Upper lobe of left lung (tissue), 6 donors: ENCODE results near the gene P2RY13. TPM values are rescaled to one million over a fixed set of nuclear protein-coding genes. Genes with fewer than 3 reads are reported as not detected.

Experiments
- ATAC-seq, 2 donors: fragments of 200-7000 bp; cut with Tn5 transposase; one replicate each; pipeline ENCODE4 v1.9.1; 2022; ENCODE audit warnings: mild to moderate bottlenecking in 2 of 2, moderate library complexity in 2 of 2; ENCODE audit not compliant: low FRiP score in 2 of 2
- DNase-seq, 2 donors: peaks; one replicate each; pipeline ENCODE4 v3.0.0-alpha.2; 2019 to 2020
- H3K27ac ChIP-seq, 4 donors: fragments of 200-600 bp; sonication (generic); one replicate each; pipeline ENCODE4 v1.5.1; 2016 to 2019
- H3K27me3 ChIP-seq, 4 donors: fragments of 200-600 bp; sonication (generic); one replicate each; pipeline ENCODE4 v1.5.1; 2017 to 2019
- H3K36me3 ChIP-seq, 4 donors: fragments of 200-600 bp; sonication (generic); one replicate each; pipeline ENCODE4 v1.5.1; 2016 to 2019
- H3K4me1 ChIP-seq, 4 donors: fragments of 200-600 bp; sonication (generic); one replicate each; pipeline ENCODE4 v1.5.1; 2018 to 2019
- H3K4me3 ChIP-seq, 4 donors: fragments of 200-600 bp; sonication (generic); one replicate each; pipeline ENCODE4 v1.5.1; 2017 to 2019; ENCODE audit warnings: mild to moderate bottlenecking in 2 of 4, moderate library complexity in 1 of 4
- H3K9me3 ChIP-seq, 4 donors: fragments of 200-600 bp; sonication (generic); one replicate each; pipeline ENCODE4 v1.5.1; 2018 to 2019
- EP300 ChIP-seq, 4 donors: sonication (generic); formaldehyde crosslinking; IDR thresholded peaks; one replicate each; pipeline ENCODE4 v1.5.1; 2017; ENCODE audit warnings: antibody characterized with exemption in 4 of 4, control low read depth in 2 of 4
- POLR2A ChIP-seq, 4 donors: fragments of 450-650 bp; IDR thresholded peaks; one replicate each; pipeline ENCODE4 v1.5.1; 2016 to 2017; ENCODE audit warnings: antibody characterized with exemption in 4 of 4, mild to moderate bottlenecking in 2 of 4
- POLR2AphosphoS5 ChIP-seq, 2 donors: sonication (generic); formaldehyde crosslinking; IDR thresholded peaks; one replicate each; pipeline ENCODE4 v1.5.1; 2017; ENCODE audit warnings: antibody characterized with exemption in 2 of 2
- WGBS, 2 donors: methylation state at CpG; one replicate each; pipeline ENCODE4 v1.1.5; 2017 to 2018; 5-methylcytosine and 5-hydroxymethylcytosine counted together
- total RNA-seq, 6 donors: library from RNA; depleted of rRNA in 4 of 6; stranded (reverse); fragments of >200 nt in 4 of 6; gene quantifications; one replicate each; pipeline versions ENCODE4 v1.1.0 to v1.2.1, GENCODE V29; 2016 to 2021
- TF ChIP-seq, protein P1 (sequence below), 6 experiments: fragments of 450-650 bp in 4 of 6; fragments of 200-600 bp in 2 of 6; sonication (generic) in 2 of 6; IDR thresholded peaks; one replicate each; pipeline ENCODE4 v1.5.1; 2016 to 2019; ENCODE audit warnings: antibody characterized with exemption in 6 of 6
- donor health status: DM: no; HTN: no; CAD: no; lungs with moderate emphysema.
- donor health status: DM: no; HTN: yes; CAD: no; lungs with severe emphysema.

Gene P2RY13
- total RNA-seq, 6 donors from 2014 or later = 0.67 to 13.4 (median 3.2) TPM

GRCh38 chr3:151318991-151319390 lies 10.4 kb downstream of the P2RY13 start:
- H3K4me3 ChIP-seq = no peak overlapping the region
- WGBS, 2 donors = 70 to 80% methylated on average over 7 of the region's 7 CpGs
- H3K9me3 ChIP-seq = no peaks in the 10 kb centered on the region
- peaks cover 0 to 4% (median 0%) of the 10 kb centered on the region in 4 donors for H3K4me1 ChIP-seq
- H3K27ac ChIP-seq = peak overlapping the region in 2 of 4 donors; percentile 53
- H3K27me3 ChIP-seq = no peaks in the 10 kb centered on the region
- no peak for DNase-seq
- no peak for ATAC-seq
- TF ChIP-seq, protein P1, sequence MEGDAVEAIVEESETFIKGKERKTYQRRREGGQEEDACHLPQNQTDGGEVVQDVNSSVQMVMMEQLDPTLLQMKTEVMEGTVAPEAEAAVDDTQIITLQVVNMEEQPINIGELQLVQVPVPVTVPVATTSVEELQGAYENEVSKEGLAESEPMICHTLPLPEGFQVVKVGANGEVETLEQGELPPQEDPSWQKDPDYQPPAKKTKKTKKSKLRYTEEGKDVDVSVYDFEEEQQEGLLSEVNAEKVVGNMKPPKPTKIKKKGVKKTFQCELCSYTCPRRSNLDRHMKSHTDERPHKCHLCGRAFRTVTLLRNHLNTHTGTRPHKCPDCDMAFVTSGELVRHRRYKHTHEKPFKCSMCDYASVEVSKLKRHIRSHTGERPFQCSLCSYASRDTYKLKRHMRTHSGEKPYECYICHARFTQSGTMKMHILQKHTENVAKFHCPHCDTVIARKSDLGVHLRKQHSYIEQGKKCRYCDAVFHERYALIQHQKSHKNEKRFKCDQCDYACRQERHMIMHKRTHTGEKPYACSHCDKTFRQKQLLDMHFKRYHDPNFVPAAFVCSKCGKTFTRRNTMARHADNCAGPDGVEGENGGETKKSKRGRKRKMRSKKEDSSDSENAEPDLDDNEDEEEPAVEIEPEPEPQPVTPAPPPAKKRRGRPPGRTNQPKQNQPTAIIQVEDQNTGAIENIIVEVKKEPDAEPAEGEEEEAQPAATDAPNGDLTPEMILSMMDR (IDR thresholded peaks at IDR 0.05) = no peak
- TF ChIP-seq POLR2A (IDR thresholded peaks at IDR 0.05) (no peak), POLR2AphosphoS5 (IDR thresholded peaks at IDR 0.05) (no peak), EP300 (IDR thresholded peaks at IDR 0.05) (no peak)
- H3K36me3 ChIP-seq = no peaks in the 10 kb centered on the region

DNA sequence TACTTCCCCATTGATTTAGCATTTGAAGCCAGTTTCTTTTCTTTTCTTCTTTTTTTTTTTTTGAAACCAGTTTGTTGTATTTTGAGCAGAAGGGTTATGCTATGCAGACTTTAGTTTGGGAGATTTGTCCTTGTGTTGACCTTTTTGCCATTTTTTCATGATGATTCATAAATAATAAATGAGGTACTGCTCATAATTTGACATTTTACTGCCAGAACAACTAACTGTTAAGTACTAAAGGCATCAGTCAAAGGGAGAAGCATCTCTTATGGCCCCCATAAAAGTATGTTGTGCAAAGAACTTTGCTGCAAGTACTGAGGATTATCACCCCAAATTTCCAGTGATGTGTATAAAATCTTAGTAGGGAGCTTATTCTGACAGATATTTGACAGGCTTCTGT lies 11.0 kb downstream of the P2RY13 start:
- ATAC-seq = no peak
- Histone ChIP-seq H3K4me1 (peaks cover 0 to 4% (median 0%) of the 10 kb centered on the region in 4 donors), H3K4me3 (no peak overlapping the region), H3K36me3 (no peaks in the 10 kb centered on the region), H3K27me3 (no peaks in the 10 kb centered on the region), H3K27ac (peak overlapping the region in 2 of 4 donors; percentile 53), H3K9me3 (no peaks in the 10 kb centered on the region)
- no peak for DNase-seq
- TF ChIP-seq, protein P1 (IDR thresholded peaks at IDR 0.05) = no peak
- no peak for TF ChIP-seq POLR2AphosphoS5 (IDR thresholded peaks at IDR 0.05)
- no peak for TF ChIP-seq POLR2A (IDR thresholded peaks at IDR 0.05)
- no peak for TF ChIP-seq EP300 (IDR thresholded peaks at IDR 0.05)

- ATAC-seq = no peak
- WGBS, 2 donors = 71 to 78% methylated on average over 7 of the region's 7 CpGs
Observed at GRCh38 chr3:151316267-151316991, 12.9 kb downstream of the P2RY13 start, which contains the start of gene GPR87. GPR87 (minus strand) TSS chr3:151316820; CDS start chr3:151300100, 16,720 bp downstream.

DNA sequence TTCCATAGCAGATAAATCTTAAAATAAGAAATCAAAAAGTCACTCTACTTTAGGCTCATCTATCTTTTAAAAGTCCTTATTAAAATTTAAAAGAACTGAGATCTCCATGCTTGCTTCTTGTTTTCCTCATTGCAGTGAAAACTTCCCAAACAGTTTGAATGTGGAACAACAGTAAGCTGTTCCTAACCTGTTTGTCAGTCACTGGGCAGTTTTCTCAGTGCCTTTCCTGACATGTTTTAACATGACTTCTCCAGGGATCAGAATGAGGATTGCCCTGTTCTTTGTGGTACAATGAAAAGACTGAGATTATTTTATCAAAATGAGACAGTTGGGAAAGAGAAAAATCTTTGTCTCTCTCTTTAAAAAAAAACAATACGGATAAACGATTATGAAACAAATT lies 13.5 kb downstream of the P2RY13 start:
- Histone ChIP-seq H3K27me3 (no peaks in the 10 kb centered on the region), H3K36me3 (no peaks in the 10 kb centered on the region), H3K4me1 (peaks cover 0 to 4% (median 0%) of the 10 kb centered on the region in 4 donors), H3K27ac (no peak overlapping the region), H3K4me3 (no peak overlapping the region), H3K9me3 (no peaks in the 10 kb centered on the region)
- ATAC-seq (no peak), DNase-seq (no peak)
- WGBS, 2 donors = 84 to 93% methylated on average over 2 of the region's 2 CpGs
- TF ChIP-seq EP300 (IDR thresholded peaks at IDR 0.05) = no peak
- TF ChIP-seq POLR2AphosphoS5 (IDR thresholded peaks at IDR 0.05) = no peak
- TF ChIP-seq, protein P1 (IDR thresholded peaks at IDR 0.05) = no peak
- TF ChIP-seq POLR2A (IDR thresholded peaks at IDR 0.05) = no peak

More at GRCh38 chr3:151316267-151316991, 12.9 kb downstream of the P2RY13 start, which contains the start of gene GPR87:
- Histone ChIP-seq H3K27ac (no peak within 1 kb of the TSS), H3K4me1 (peaks cover 0 to 4% (median 0%) of the 10 kb centered on the region in 4 donors), H3K4me3 (no peak within 1 kb of the TSS), H3K36me3 (no peaks in the 10 kb centered on the region), H3K27me3 (no peaks in the 10 kb centered on the region), H3K9me3 (no peaks in the 10 kb centered on the region)
- DNase-seq = no peak
- TF ChIP-seq POLR2AphosphoS5 (IDR thresholded peaks at IDR 0.05) (no peak), POLR2A (IDR thresholded peaks at IDR 0.05) (no peak)
- TF ChIP-seq, protein P1 (IDR thresholded peaks at IDR 0.05) = no peak

DNA sequence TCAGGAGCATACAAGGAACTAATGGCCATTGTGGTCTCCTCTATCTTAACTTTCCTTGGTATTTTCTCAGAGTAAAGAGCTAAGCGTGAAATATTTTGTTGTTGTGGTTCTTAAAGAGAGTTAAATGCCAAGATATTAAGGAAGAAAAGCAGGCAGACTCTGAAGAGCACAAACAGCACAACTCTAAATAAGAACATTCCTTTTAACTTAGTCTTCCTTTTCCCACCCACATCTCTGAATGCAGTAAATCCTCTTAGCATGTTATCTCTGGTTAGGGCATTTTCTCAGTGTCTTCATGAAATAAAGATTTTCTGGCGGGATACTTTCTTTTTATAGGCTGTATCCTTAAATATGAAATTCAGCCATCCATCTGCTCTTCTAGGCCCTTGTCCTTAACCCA lies 14.2 kb downstream of the P2RY13 start:
- Histone ChIP-seq H3K4me3 (no peak overlapping the region), H3K9me3 (no peaks in the 10 kb centered on the region), H3K4me1 (peaks cover 0 to 4% (median 0%) of the 10 kb centered on the region in 4 donors), H3K27ac (no peak overlapping the region), H3K27me3 (no peaks in the 10 kb centered on the region), H3K36me3 (no peaks in the 10 kb centered on the region)
- WGBS, 2 donors = 89 to 95% methylated on average over 2 of the region's 2 CpGs
- ATAC-seq = no peak
- TF ChIP-seq POLR2A (IDR thresholded peaks at IDR 0.05) (no peak), EP300 (IDR thresholded peaks at IDR 0.05) (no peak), POLR2AphosphoS5 (IDR thresholded peaks at IDR 0.05) (no peak)
- TF ChIP-seq, protein P1 (IDR thresholded peaks at IDR 0.05) = no peak
- no peak for DNase-seq
